Fibroblast of lung (primary cell): Measurements from ENCODE around the gene HAPLN2. TPM values are rescaled to one million over a fixed set of nuclear protein-coding genes. Genes with fewer than 3 reads are reported as not detected.
A peak's percentile ranks its signal among the peaks of the same experiment; 100 is the strongest.

Experiments used
- DNase-seq, 2 donors: peaks; one replicate each; pipeline versions ENCODE4 v3.0.0 to v3.0.0-alpha.2; 2010; ENCODE audit warnings: low read depth in 2 of 2
- H2AFZ ChIP-seq: 2 replicates; pipeline ENCODE4 v1.5.1; 2012; ENCODE audit warnings: low read length, control low read depth, inconsistent platforms
- H3K27ac ChIP-seq: 2 replicates; pipeline ENCODE4 v1.5.1; 2011; ENCODE audit warnings: low read length, control low read depth; ENCODE audit not compliant: insufficient read depth
- H3K27me3 ChIP-seq: 2 replicates; pipeline ENCODE4 v1.5.1; 2011; ENCODE audit warnings: mild to moderate bottlenecking, low read length; ENCODE audit not compliant: control insufficient read depth, insufficient read depth
- H3K36me3 ChIP-seq: 2 replicates; pipeline ENCODE4 v1.5.1; 2011; ENCODE audit warnings: low read length; ENCODE audit not compliant: control insufficient read depth, insufficient read depth
- H3K4me1 ChIP-seq: 2 replicates; pipeline ENCODE4 v1.5.1; 2011; ENCODE audit warnings: low read length; ENCODE audit not compliant: control insufficient read depth, insufficient read depth; ENCODE audit errors: extremely low read depth
- H3K4me2 ChIP-seq: 2 replicates; pipeline ENCODE4 v1.5.1; 2011; ENCODE audit warnings: low read length, control low read depth; ENCODE audit not compliant: insufficient read depth; ENCODE audit errors: extremely low read depth
- H3K4me3 ChIP-seq, 4 experiments: fragments of 200-600 bp in 1 of 4; sonication (generic) in 1 of 4; replicated peaks in 1 of 4; 2 replicates each; pipeline ENCODE4 v1.5.1; 2011 to 2016; ENCODE audit warnings: low read length in 4 of 4, low read depth in 3 of 4, mild to moderate bottlenecking in 3 of 4, control low read depth in 2 of 4, inconsistent platforms in 1 of 4, mixed read lengths in 1 of 4; ENCODE audit not compliant: insufficient read depth in 1 of 4; ENCODE audit errors: control extremely low read depth in 1 of 4
- H3K79me2 ChIP-seq: 2 replicates; pipeline ENCODE4 v1.5.1; 2012; ENCODE audit warnings: mild to moderate bottlenecking, low read length, inconsistent platforms; ENCODE audit not compliant: control insufficient read depth, insufficient read depth
- H3K9ac ChIP-seq: 2 replicates; pipeline ENCODE4 v1.5.1; 2011; ENCODE audit warnings: mild to moderate bottlenecking, low read length, control low read depth; ENCODE audit not compliant: insufficient read depth
- H3K9me3 ChIP-seq: 2 replicates; pipeline ENCODE4 v1.5.1; 2012; ENCODE audit warnings: low read depth, low read length; ENCODE audit not compliant: control insufficient read depth, insufficient read depth
- H4K20me1 ChIP-seq: 2 replicates; pipeline ENCODE4 v1.5.1; 2011; ENCODE audit warnings: low read length; ENCODE audit not compliant: control insufficient read depth, insufficient read depth; ENCODE audit errors: extremely low read depth
- EZH2 ChIP-seq: IDR thresholded peaks from 2 replicates; pipeline ENCODE4 v1.5.1; 2012; ENCODE audit warnings: low read length, control low read depth, mild to moderate bottlenecking; ENCODE audit errors: missing control alignments
- polyA plus RNA-seq, 2 donors: library from polyadenylated mRNA; depleted of rRNA in 1 of 2; stranded (reverse) in 1 of 2; unstranded in 1 of 2; fragments of >200 nt; gene quantifications; 2 replicates each; pipeline ENCODE4 v1.2.1, GENCODE V29; 2011 to 2012; ENCODE audit warnings: missing spikeins in 1 of 2
- total RNA-seq: library from RNA; depleted of rRNA; stranded (reverse); fragments of >200 nt; gene quantifications from 2 replicates; pipeline ENCODE4 v1.2.1, GENCODE V29; 2014
- TF ChIP-seq, protein P1 (sequence below), 2 donors: IDR thresholded peaks in 1 of 2; conservative IDR thresholded peaks in 1 of 2; 1 replicate in 1 of 2; 2 replicates in 1 of 2; pipeline ENCODE4 v1.5.1; 2011 to 2012; ENCODE audit warnings: low read length in 2 of 2, control low read depth in 1 of 2, inconsistent platforms in 1 of 2, low read depth in 1 of 2, mild to moderate bottlenecking in 1 of 2

HAPLN2 gene
- total and polyA plus RNA-seq, 2 donors (not counting 1 experiment from before 2014, with no cell fraction given) = not detected

DNA sequence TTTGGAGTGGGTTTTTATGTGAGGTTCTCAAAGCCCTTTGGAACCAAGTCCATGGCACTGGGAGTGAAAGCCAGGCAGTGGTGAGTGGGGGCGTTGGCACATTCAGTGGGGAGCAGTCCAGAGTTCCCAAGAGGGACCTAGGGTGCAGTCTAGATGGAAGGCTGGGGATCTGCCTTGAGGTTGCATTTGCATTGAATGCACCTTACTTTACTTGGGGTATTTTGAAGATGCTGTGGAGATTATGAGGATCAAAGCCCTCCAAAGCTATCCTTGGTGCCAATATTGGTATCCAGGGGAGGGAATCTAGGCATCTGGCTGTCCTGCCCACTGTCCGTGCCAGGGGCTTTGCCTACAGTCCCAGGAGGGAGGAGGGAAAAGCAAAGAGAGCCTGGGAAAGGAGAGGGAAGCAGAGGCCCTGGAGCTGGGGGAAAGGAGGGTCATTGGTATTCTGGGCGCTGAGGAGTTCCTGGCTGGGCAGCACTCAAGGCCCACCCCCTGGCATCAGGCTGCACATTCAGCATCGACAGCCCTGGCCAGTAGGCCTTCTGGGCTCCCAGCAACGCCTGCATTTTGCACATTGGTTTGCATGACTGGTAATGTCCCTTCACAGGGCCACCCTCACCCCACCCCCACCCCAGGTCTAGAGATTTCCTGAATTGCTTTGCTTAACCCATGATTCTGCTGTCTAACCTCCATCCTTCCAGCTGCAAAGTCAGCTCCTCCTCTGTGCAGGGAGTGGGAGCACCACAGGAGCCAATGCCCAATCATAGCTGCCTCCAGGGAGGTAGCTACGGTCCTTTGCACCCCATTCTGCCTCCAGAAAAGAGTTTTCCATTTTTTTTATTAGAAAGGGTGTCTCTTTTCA, 21.9 kb downstream of the HAPLN2 start:
- H3K4me3 ChIP-seq = peak overlapping the region in 2 of 4 experiments; percentile 4 to 28
- TF ChIP-seq, protein P1, sequence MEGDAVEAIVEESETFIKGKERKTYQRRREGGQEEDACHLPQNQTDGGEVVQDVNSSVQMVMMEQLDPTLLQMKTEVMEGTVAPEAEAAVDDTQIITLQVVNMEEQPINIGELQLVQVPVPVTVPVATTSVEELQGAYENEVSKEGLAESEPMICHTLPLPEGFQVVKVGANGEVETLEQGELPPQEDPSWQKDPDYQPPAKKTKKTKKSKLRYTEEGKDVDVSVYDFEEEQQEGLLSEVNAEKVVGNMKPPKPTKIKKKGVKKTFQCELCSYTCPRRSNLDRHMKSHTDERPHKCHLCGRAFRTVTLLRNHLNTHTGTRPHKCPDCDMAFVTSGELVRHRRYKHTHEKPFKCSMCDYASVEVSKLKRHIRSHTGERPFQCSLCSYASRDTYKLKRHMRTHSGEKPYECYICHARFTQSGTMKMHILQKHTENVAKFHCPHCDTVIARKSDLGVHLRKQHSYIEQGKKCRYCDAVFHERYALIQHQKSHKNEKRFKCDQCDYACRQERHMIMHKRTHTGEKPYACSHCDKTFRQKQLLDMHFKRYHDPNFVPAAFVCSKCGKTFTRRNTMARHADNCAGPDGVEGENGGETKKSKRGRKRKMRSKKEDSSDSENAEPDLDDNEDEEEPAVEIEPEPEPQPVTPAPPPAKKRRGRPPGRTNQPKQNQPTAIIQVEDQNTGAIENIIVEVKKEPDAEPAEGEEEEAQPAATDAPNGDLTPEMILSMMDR (conservative IDR thresholded peaks at IDR 0.05 in 1 of 2, IDR thresholded peaks at IDR 0.05 in 1 of 2; ENCODE audit: low read depth in 1 of 2, low read length in 2 of 2) = no peak
- peak; percentile 9 for TF ChIP-seq EZH2
- peaks cover 76% of the 10 kb centered on the region for H3K27me3 ChIP-seq
- H3K4me1 ChIP-seq = no peaks in the 10 kb centered on the region
- H3K9me3 ChIP-seq = no peaks in the 10 kb centered on the region
- no peak overlapping the region for H2AFZ ChIP-seq
- no peak for DNase-seq
- no peaks in the 10 kb centered on the region for H4K20me1 ChIP-seq
- H3K4me2 ChIP-seq = no peak overlapping the region
- H3K27ac ChIP-seq = no peak overlapping the region
- H3K79me2 ChIP-seq = no peaks in the 10 kb centered on the region
- H3K36me3 ChIP-seq = no peaks in the 10 kb centered on the region
- no peak overlapping the region for H3K9ac ChIP-seq

DNA sequence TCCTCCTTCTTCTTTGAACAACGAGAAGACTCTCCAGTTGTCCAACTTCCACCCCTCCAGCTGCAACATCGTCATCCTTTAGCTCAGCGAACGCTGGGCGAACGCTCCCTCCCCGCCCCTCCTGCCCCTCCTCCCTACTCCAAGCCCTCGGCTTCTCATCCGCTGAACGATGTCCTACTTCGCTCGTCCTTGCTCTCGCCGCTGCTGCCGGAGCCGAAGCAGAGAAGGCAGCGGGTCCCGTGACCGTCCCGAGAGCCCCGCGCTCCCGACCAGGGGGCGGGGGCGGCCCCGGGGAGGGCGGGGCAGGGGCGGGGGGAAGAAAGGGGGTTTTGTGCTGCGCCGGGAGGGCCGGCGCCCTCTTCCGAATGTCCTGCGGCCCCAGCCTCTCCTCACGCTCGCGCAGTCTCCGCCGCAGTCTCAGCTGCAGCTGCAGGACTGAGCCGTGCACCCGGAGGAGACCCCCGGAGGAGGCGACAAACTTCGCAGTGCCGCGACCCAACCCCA, 22.6 kb downstream of the HAPLN2 start, which contains the start of gene BCAN:
BCAN (plus strand) TSS at position 357 of the 504 bp plus-strand sequence. CDS start 3,938 bp downstream, outside the sequence.
- no peaks in the 10 kb centered on the region for H3K4me1 ChIP-seq
- no peak within 1 kb of the TSS for H3K9ac ChIP-seq
- H3K27ac ChIP-seq = no peak within 1 kb of the TSS
- H3K4me2 ChIP-seq = no peak within 1 kb of the TSS
- H3K79me2 ChIP-seq = no peaks in the 10 kb centered on the region
- H4K20me1 ChIP-seq = no peaks in the 10 kb centered on the region
- DNase-seq = peak in 1 of 2 donors; percentile 36
- TF ChIP-seq, protein P1 (conservative IDR thresholded peaks at IDR 0.05 in 1 of 2, IDR thresholded peaks at IDR 0.05 in 1 of 2; ENCODE audit: low read depth in 1 of 2, low read length in 2 of 2) = no peak
- no peak for TF ChIP-seq EZH2
- H3K9me3 ChIP-seq = no peaks in the 10 kb centered on the region
- H3K36me3 ChIP-seq = no peaks in the 10 kb centered on the region
- peak within 1 kb of the TSS in 2 of 4 experiments; percentile 4 to 28 for H3K4me3 ChIP-seq
- H3K27me3 ChIP-seq = peaks cover 82% of the 10 kb centered on the region
- H2AFZ ChIP-seq = no peak within 1 kb of the TSS

DNA sequence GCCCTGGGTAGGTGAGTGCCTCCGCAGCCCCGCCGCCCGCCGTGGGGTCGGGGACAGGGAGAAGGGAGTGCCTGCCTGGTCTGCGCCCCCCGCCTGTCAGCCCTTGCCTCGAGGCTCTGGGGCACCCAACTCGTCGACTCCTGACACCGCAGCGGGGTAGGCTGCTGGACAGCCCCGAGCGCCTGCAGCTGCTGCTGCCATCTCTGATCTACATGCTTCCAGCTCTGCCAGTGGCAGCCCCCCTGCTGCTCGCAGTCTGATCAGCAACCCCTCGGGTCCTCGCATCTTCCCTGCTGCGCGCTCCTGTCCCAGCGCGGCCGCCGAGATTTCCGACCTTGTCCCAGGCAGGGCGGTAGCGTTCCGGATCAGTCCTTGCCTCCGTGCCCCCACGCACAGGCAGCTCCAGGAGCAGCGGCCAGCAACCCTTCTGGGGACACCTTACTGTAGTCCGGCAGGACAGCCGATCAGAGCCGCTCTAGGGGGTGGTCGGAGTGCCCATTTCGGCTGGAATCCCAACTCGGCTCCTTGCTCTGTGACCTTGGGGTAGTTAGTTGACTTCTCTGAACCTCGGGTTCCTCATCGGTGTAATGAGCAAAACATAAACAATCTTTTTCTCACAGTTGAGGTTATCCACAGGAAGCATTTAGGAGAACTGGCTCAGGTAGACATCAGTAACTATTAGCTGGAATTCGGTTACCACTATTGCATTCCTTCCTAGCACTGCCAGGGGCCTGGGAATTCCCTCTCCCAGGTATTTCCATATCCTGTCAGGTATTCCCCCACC, 23.2 kb downstream of the HAPLN2 start:
- H2AFZ ChIP-seq = no peak overlapping the region
- peaks cover 88% of the 10 kb centered on the region for H3K27me3 ChIP-seq
- peak overlapping the region in 1 of 4 experiments; percentile 10 for H3K4me3 ChIP-seq

More for the DNA sequence above, 23.2 kb downstream of the HAPLN2 start:
- H3K36me3 ChIP-seq = no peaks in the 10 kb centered on the region
- H3K27ac ChIP-seq = no peak overlapping the region
- H3K4me1 ChIP-seq = no peaks in the 10 kb centered on the region
- H3K9ac ChIP-seq = no peak overlapping the region
- no peaks in the 10 kb centered on the region for H4K20me1 ChIP-seq
- no peaks in the 10 kb centered on the region for H3K9me3 ChIP-seq
- DNase-seq = no peak
- H3K4me2 ChIP-seq = no peak overlapping the region
- H3K79me2 ChIP-seq = no peaks in the 10 kb centered on the region
- TF ChIP-seq, protein P1 (conservative IDR thresholded peaks at IDR 0.05 in 1 of 2, IDR thresholded peaks at IDR 0.05 in 1 of 2; ENCODE audit: low read depth in 1 of 2, low read length in 2 of 2) = no peak
- peak; percentile 98 for TF ChIP-seq EZH2
